ENCODE measurements around the gene CNBD2. TPM values are rescaled to one million over a fixed set of nuclear protein-coding genes. Genes with fewer than 3 reads are reported as not detected.

The CNBD2 gene
- total RNA-seq, 3 donors from 2014 or later, result 3.7 to 6.2 (median 4.4) TPM

DNA sequence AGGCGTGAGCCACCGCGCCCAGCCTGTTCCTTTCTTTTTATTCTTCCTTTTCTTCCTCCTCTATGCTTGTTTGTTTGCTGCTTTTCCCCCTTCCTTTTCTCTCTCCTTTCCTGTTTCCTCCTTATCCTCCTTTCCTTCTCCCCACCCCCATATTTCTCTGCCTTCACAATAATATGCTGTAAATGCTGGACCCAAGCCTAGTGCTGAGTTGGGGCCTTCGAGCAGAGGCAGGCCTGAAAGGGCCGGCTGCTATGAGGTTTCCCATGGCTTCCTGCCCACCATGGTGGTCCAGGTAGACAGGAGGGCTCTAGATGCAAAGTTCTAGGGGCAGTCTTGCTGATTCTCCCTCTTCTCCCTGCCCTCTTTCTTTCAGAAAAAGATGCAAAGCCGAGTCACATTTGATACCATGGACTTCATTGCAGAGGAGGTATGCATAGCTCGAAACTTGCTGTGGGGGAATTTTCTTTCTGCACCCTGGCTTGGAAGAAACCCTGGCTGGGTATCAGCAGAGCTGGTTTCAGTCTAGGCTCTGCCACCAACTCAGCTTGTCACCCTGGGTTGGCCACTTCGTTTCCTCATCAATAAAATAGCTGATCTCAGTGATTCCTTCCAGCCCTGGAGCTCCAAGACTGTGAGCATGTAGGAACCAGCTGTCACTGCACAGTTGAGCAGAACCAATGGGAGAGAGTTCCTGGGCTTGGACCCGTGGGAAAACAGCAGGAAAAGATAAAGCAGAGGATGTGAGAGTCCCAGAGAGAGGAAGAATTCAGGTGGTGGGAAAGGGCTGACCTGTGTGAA, 7.4 kb downstream of the CNBD2 start:
- ATAC-seq (no peak), DNase-seq (no peak)
- Histone ChIP-seq H3K36me3 (ENCODE audit: low read depth) (no peaks in the 10 kb centered on the region), H3K4me3 (no peak overlapping the region), H3K9me3 (no peaks in the 10 kb centered on the region), H3K4me1 (ENCODE audit: low read depth) (no peaks in the 10 kb centered on the region)
- TF ChIP-seq, protein P1, sequence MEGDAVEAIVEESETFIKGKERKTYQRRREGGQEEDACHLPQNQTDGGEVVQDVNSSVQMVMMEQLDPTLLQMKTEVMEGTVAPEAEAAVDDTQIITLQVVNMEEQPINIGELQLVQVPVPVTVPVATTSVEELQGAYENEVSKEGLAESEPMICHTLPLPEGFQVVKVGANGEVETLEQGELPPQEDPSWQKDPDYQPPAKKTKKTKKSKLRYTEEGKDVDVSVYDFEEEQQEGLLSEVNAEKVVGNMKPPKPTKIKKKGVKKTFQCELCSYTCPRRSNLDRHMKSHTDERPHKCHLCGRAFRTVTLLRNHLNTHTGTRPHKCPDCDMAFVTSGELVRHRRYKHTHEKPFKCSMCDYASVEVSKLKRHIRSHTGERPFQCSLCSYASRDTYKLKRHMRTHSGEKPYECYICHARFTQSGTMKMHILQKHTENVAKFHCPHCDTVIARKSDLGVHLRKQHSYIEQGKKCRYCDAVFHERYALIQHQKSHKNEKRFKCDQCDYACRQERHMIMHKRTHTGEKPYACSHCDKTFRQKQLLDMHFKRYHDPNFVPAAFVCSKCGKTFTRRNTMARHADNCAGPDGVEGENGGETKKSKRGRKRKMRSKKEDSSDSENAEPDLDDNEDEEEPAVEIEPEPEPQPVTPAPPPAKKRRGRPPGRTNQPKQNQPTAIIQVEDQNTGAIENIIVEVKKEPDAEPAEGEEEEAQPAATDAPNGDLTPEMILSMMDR (IDR thresholded peaks at IDR 0.05), result no peak
- intact Hi-C loops (cut with DNase I, micrococcal nuclease), result no loop called here

- DNase-seq (no peak), ATAC-seq (no peak)
- TF ChIP-seq, protein P1 (IDR thresholded peaks at IDR 0.05), result no peak
- Histone ChIP-seq H3K4me3 (no peak overlapping the region), H3K9me3 (no peaks in the 10 kb centered on the region), H3K36me3 (ENCODE audit: low read depth) (no peaks in the 10 kb centered on the region), H3K4me1 (ENCODE audit: low read depth) (no peaks in the 10 kb centered on the region)
- intact Hi-C loops (cut with DNase I, micrococcal nuclease), result no loop called here
These were observed 9.7 kb downstream of the CNBD2 start for GRCh38 chr20:35978041-35978513.

- no peaks in the 10 kb centered on the region for H3K9me3 ChIP-seq
- DNase-seq (no peak), ATAC-seq (no peak)
- H3K36me3 ChIP-seq (ENCODE audit: low read depth), result no peaks in the 10 kb centered on the region
- no peak overlapping the region for H3K4me3 ChIP-seq
- no peaks in the 10 kb centered on the region for H3K4me1 ChIP-seq (ENCODE audit: low read depth)
- TF ChIP-seq, protein P1 (IDR thresholded peaks at IDR 0.05), result no peak
- intact Hi-C loops (cut with DNase I, micrococcal nuclease), result no loop called here
These were observed 11.2 kb downstream of the CNBD2 start for GRCh38 chr20:35979544-35979943.

GRCh38 chr20:35981969-35982368, 13.6 kb downstream of the CNBD2 start:
- intact Hi-C loops (cut with DNase I, micrococcal nuclease), result no loop called here
- ATAC-seq, result no peak
- Histone ChIP-seq H3K4me1 (ENCODE audit: low read depth) (no peaks in the 10 kb centered on the region), H3K36me3 (ENCODE audit: low read depth) (no peaks in the 10 kb centered on the region), H3K4me3 (no peak overlapping the region), H3K9me3 (no peaks in the 10 kb centered on the region)
- TF ChIP-seq, protein P1 (IDR thresholded peaks at IDR 0.05), result no peak
- no peak for DNase-seq

- intact Hi-C loops (cut with DNase I, micrococcal nuclease), result no loop called here
- Histone ChIP-seq H3K4me3 (no peak overlapping the region), H3K36me3 (ENCODE audit: low read depth) (no peaks in the 10 kb centered on the region), H3K9me3 (no peaks in the 10 kb centered on the region), H3K4me1 (ENCODE audit: low read depth) (no peaks in the 10 kb centered on the region)
- TF ChIP-seq, protein P1 (IDR thresholded peaks at IDR 0.05), result no peak
- DNase-seq, result no peak
- no peak for ATAC-seq
These were observed 16.0 kb downstream of the CNBD2 start for GRCh38 chr20:35984382-35984781.

Measured in mucosa of descending colon (tissue), 3 donors.